Kidney (tissue), 14 donors: ENCODE data around the gene ASPG. TPM values are rescaled to one million over a fixed set of nuclear protein-coding genes. Genes with fewer than 3 reads are reported as not detected.
A peak's percentile ranks its signal among the peaks of the same experiment; 100 is the strongest.

Experiments used
- DNase-seq, 5 donors: peaks; one replicate each; pipeline ENCODE4 v3.0.0-alpha.2; 2013 to 2020
- FAIRE-seq: peaks from 2 replicates; lab custom pipeline; 2012; peaks lifted over from hg19 to GRCh38; lab: Jason Lieb, UNC
- H3K27ac ChIP-seq, 2 donors: one replicate each; pipeline ENCODE4 v1.7.0; 2013; ENCODE audit warnings: low read depth in 2 of 2, low read length in 2 of 2, inconsistent platforms in 1 of 2
- H3K27me3 ChIP-seq: one replicate; pipeline ENCODE4 v1.7.1; 2013; ENCODE audit warnings: low read length, inconsistent platforms; ENCODE audit not compliant: control insufficient read depth, insufficient read depth
- H3K36me3 ChIP-seq, 3 donors: one replicate each; pipeline versions ENCODE4 v1.7.0 to v1.7.1; 2013; ENCODE audit warnings: low read length in 3 of 3, control low read depth in 1 of 3, inconsistent platforms in 1 of 3; ENCODE audit not compliant: insufficient read depth in 3 of 3, control insufficient read depth in 2 of 3
- H3K4me1 ChIP-seq, 3 donors: one replicate each; pipeline versions ENCODE4 v1.7.0 to v1.7.1; 2013; ENCODE audit warnings: low read length in 3 of 3, inconsistent platforms in 1 of 3, low read depth in 1 of 3; ENCODE audit not compliant: control insufficient read depth in 2 of 3, insufficient read depth in 2 of 3
- H3K4me3 ChIP-seq, 3 donors: one replicate each; pipeline versions ENCODE4 v1.7.0 to v1.8.1; 2013; ENCODE audit warnings: low read length in 3 of 3, control low read depth in 1 of 3, inconsistent platforms in 1 of 3
- H3K9ac ChIP-seq, 3 donors: one replicate each; pipeline versions ENCODE4 v1.7.0 to v1.7.1; 2013; ENCODE audit warnings: low read length in 3 of 3, control low read depth in 1 of 3, inconsistent platforms in 1 of 3
- H3K9me3 ChIP-seq, 3 donors: one replicate each; pipeline versions ENCODE4 v1.7.0 to v1.7.1; 2013; ENCODE audit warnings: low read length in 3 of 3, control low read depth in 1 of 3, inconsistent platforms in 1 of 3; ENCODE audit not compliant: control insufficient read depth in 2 of 3, insufficient read depth in 1 of 3
- CTCF ChIP-seq: IDR thresholded peaks from 3 replicates; pipeline ENCODE4 v1.5.1; 2012; ENCODE audit warnings: mild to moderate bottlenecking, moderate library complexity, borderline replicate concordance; ENCODE audit not compliant: insufficient read depth; ENCODE audit errors: extremely low read depth
- intact Hi-C: fragments of 100-400 bp; cut with DNase I; formaldehyde crosslinking; loops from one replicate; pipeline ENCODE4 v1.11.1; 2022
- polyA plus RNA-seq: library from polyadenylated mRNA; stranded (reverse); fragments of 350-450 nt; fragmentation: Illumina TruSeq; extraction: RNeasy Lipid Tissue Mini Kit (QIAGEN cat#74804); gene quantifications from one replicate; pipeline ENCODE4 v1.2.3, GENCODE V29; 2014; ENCODE audit warnings: low read depth, low replicate concordance; ENCODE audit not compliant: insufficient read depth
- total RNA-seq: library from RNA; stranded (reverse); fragmentation: NEBNext Ultra II Directional; extraction: Animal tissue kit (Norgen Biotek cat#: 25700); gene quantifications from one replicate; pipeline ENCODE4 v1.2.1, GENCODE V29; 2021
- donor health status: control.
- donor health status: control.
- donor health status: control.
- donor health status: control.
- donor health status: control.
- donor health status: DM: yes; HTN: yes; CAD: no.
- donor health status: Normal renal cell carcinoma (clear cell type).

Gene ASPG
- total and polyA plus RNA-seq, 2 donors from 2014 or later, result 2.5 to 58.1 TPM

- H3K27ac ChIP-seq, result no peak overlapping the region
- intact Hi-C loops, result no loop called here
- DNase-seq, result peak in 1 of 5 donors; percentile 49
Measured at GRCh38 chr14:104142946-104143470, 57.5 kb downstream of the ASPG start.

GRCh38 chr14:104143521-104144452 is 58.3 kb downstream of the ASPG start:
- TF ChIP-seq CTCF, result no peak
- Histone ChIP-seq H3K4me3 (no peak overlapping the region), H3K4me1 (no peaks in the 10 kb centered on the region), H3K27me3 (no peaks in the 10 kb centered on the region), H3K27ac (no peak overlapping the region), H3K36me3 (no peaks in the 10 kb centered on the region), H3K9me3 (no peaks in the 10 kb centered on the region), H3K9ac (no peak overlapping the region)
- intact Hi-C loops, result no loop called here
- DNase-seq, result peak in 2 of 5 donors; percentile 37 to 61
- no peak for FAIRE-seq

More at GRCh38 chr14:104142946-104143470, 57.5 kb downstream of the ASPG start:
- H3K9ac ChIP-seq, result no peak overlapping the region
- H3K9me3 ChIP-seq, result no peaks in the 10 kb centered on the region
- no peak overlapping the region for H3K4me3 ChIP-seq
- no peak for FAIRE-seq
- TF ChIP-seq CTCF, result no peak
- no peaks in the 10 kb centered on the region for H3K36me3 ChIP-seq
- H3K27me3 ChIP-seq, result no peaks in the 10 kb centered on the region
- no peaks in the 10 kb centered on the region for H3K4me1 ChIP-seq

GRCh38 chr14:104144453-104144790 is 58.9 kb downstream of the ASPG start:
- no peak for TF ChIP-seq CTCF
- FAIRE-seq (no peak), DNase-seq (peak in 1 of 5 donors; percentile 20)
- H3K27me3 ChIP-seq, result no peaks in the 10 kb centered on the region
- no peaks in the 10 kb centered on the region for H3K9me3 ChIP-seq
- no peaks in the 10 kb centered on the region for H3K4me1 ChIP-seq
- intact Hi-C loops, result no loop called here
- no peak overlapping the region for H3K4me3 ChIP-seq
- H3K9ac ChIP-seq, result no peak overlapping the region
- H3K36me3 ChIP-seq, result no peaks in the 10 kb centered on the region
- no peak overlapping the region for H3K27ac ChIP-seq
